Measurements from ENCODE around the gene ELOVL7.
A peak's percentile ranks its signal among the peaks of the same experiment; 100 is the strongest.
"Not testable (repeated sequence)": the region's sequence is repeated elsewhere in the genome, so short reads cannot be mapped to it uniquely, and the experiment has no call there.

Gene ELOVL7

GRCh38 chr5:60754495-60754894 lies 89.6 kb downstream of the ELOVL7 start:
- no peak for TF ChIP-seq JUND (IDR thresholded peaks at IDR 0.05; ENCODE audit: low read depth)
- in situ Hi-C loops (cut with HindIII; ENCODE audit: low pct_unique_long_range_greater_than_20kb, low sequenced_read_pairs) = no loop called here
- no peak for DNase-seq (ENCODE audit: low read depth in 1 of 2, low spot score in 1 of 2)

DNA sequence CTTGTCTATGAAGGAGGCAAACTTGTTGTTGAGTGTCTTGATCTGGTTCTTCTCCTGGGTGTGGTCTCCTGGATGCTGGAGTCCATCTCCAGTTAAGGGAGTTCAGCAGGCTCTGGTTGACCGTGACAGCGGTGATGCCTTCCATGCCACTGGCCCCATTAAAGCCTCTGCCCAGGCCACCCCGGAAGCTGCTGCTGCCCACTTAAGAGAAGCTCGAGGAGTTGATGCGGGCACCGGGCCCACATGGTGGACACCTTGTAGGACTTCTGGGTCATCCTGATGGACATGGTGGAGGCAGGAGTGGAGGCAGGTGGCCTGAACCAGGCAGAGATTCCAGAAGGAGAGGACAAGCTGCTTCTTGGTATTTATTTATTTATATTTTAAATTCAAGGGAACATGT lies 99.4 kb downstream of the ELOVL7 start:
- no peak for TF ChIP-seq JUND (IDR thresholded peaks at IDR 0.05; ENCODE audit: low read depth)
- in situ Hi-C loops (cut with HindIII; ENCODE audit: low pct_unique_long_range_greater_than_20kb, low sequenced_read_pairs) = no loop called here

GRCh38 chr5:60743511-60744314 lies 100.4 kb downstream of the ELOVL7 start:
- no peak for TF ChIP-seq JUND (IDR thresholded peaks at IDR 0.05; ENCODE audit: low read depth)
- DNase-seq (ENCODE audit: low read depth in 1 of 2, low spot score in 1 of 2) = no peak
- in situ Hi-C loops (cut with HindIII; ENCODE audit: low pct_unique_long_range_greater_than_20kb, low sequenced_read_pairs) = no loop called here

More for the DNA sequence above, 99.4 kb downstream of the ELOVL7 start:
- DNase-seq (ENCODE audit: low read depth in 1 of 2, low spot score in 1 of 2) = no peak

- TF ChIP-seq JUND (IDR thresholded peaks at IDR 0.05; ENCODE audit: low read depth) = no peak
- in situ Hi-C loops (cut with HindIII; ENCODE audit: low pct_unique_long_range_greater_than_20kb, low sequenced_read_pairs) = no loop called here
- DNase-seq (ENCODE audit: low read depth in 1 of 2, low spot score in 1 of 2) = no peak
Measured at GRCh38 chr5:60740322-60740721, 103.7 kb downstream of the ELOVL7 start.

GRCh38 chr5:60738933-60739332 lies 105.1 kb downstream of the ELOVL7 start:
- no peak for TF ChIP-seq JUND (IDR thresholded peaks at IDR 0.05; ENCODE audit: low read depth)
- in situ Hi-C loops (cut with HindIII; ENCODE audit: low pct_unique_long_range_greater_than_20kb, low sequenced_read_pairs) = no loop called here
- DNase-seq (ENCODE audit: low read depth in 1 of 2, low spot score in 1 of 2) = no peak

GRCh38 chr5:60738461-60738860 lies 105.6 kb downstream of the ELOVL7 start:
- in situ Hi-C loops (cut with HindIII; ENCODE audit: low pct_unique_long_range_greater_than_20kb, low sequenced_read_pairs) = no loop called here
- DNase-seq (ENCODE audit: low read depth in 1 of 2, low spot score in 1 of 2) = no peak
- TF ChIP-seq JUND (IDR thresholded peaks at IDR 0.05; ENCODE audit: low read depth) = no peak

GRCh38 chr5:60730858-60731257 lies 113.2 kb downstream of the ELOVL7 start:
- DNase-seq (ENCODE audit: low read depth in 1 of 2, low spot score in 1 of 2); in situ Hi-C loops (cut with HindIII; ENCODE audit: low pct_unique_long_range_greater_than_20kb, low sequenced_read_pairs): not testable (repeated sequence)

DNA sequence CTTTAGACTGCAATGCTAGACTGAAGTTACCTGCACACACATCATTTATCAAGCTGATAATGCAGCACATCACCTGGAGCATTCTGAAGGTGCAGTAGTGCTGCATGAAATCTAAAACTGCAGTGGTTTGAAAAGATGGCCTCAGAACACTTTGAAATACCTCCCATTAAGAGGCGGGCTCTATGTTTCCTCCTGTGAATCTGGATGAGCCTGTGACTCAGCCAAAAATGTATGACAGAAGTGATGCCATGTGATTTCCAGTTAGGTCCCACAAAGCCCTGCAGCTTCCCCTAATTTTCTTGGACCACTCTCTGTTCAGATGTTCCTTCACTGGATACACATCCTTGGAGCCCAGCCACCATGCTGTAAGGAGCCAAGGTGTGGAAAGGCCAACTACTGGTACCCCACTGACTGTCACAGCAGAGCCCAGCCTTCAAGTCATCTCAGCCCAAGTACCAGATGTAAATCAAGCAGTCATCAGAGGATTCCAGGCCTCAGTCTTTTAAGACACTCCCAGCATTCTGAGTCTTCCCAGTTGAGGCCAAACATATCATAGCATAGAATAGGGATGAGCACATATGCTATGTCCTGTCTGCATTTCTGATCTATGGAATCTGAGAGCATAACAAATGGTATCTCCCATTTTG lies 116.9 kb downstream of the ELOVL7 start:
- in situ Hi-C loops (cut with HindIII; ENCODE audit: low pct_unique_long_range_greater_than_20kb, low sequenced_read_pairs) = no loop called here
- TF ChIP-seq JUND (IDR thresholded peaks at IDR 0.05; ENCODE audit: low read depth) = no peak
- DNase-seq (ENCODE audit: low read depth in 1 of 2, low spot score in 1 of 2) = no peak

GRCh38 chr5:60724126-60724525 lies 119.9 kb downstream of the ELOVL7 start:
- DNase-seq (ENCODE audit: low read depth in 1 of 2, low spot score in 1 of 2) = no peak
- in situ Hi-C loops (cut with HindIII; ENCODE audit: low pct_unique_long_range_greater_than_20kb, low sequenced_read_pairs) = no loop called here
- TF ChIP-seq JUND (IDR thresholded peaks at IDR 0.05; ENCODE audit: low read depth) = no peak

DNA sequence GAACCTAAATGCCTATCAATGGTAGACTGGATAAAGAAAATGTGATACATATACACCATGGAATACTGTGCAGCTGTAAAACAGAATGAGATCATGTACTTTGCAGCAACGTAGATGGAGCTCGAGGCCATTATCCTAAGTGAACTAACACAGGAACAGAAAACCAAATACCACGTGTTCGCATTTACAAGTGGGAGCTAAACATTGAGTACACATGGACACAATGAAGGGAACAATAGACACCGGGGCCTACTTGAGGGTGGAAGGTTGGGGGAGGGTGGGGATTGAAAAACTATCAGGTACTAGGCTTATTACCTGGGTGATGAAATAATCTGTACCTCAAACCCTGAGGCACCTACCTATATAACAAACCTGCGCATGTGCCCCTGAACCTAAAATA lies 121.7 kb downstream of the ELOVL7 start:
- no peak for TF ChIP-seq JUND (IDR thresholded peaks at IDR 0.05; ENCODE audit: low read depth)
- peak in 1 of 2 experiments; percentile 43 for DNase-seq (ENCODE audit: low read depth in 1 of 2, low spot score in 1 of 2)
- in situ Hi-C loops (cut with HindIII; ENCODE audit: low pct_unique_long_range_greater_than_20kb, low sequenced_read_pairs) = no loop called here

GRCh38 chr5:60719329-60719728 lies 124.7 kb downstream of the ELOVL7 start:
- DNase-seq (ENCODE audit: low read depth in 1 of 2, low spot score in 1 of 2) = no peak
- TF ChIP-seq JUND (IDR thresholded peaks at IDR 0.05; ENCODE audit: low read depth) = no peak
- in situ Hi-C loops (cut with HindIII; ENCODE audit: low pct_unique_long_range_greater_than_20kb, low sequenced_read_pairs) = no loop called here

- no peak for TF ChIP-seq JUND (IDR thresholded peaks at IDR 0.05; ENCODE audit: low read depth)
- DNase-seq (ENCODE audit: low read depth in 1 of 2, low spot score in 1 of 2) = no peak
- in situ Hi-C loops (cut with HindIII; ENCODE audit: low pct_unique_long_range_greater_than_20kb, low sequenced_read_pairs) = no loop called here
Measured at GRCh38 chr5:60718166-60718892, 125.7 kb downstream of the ELOVL7 start.

DNA sequence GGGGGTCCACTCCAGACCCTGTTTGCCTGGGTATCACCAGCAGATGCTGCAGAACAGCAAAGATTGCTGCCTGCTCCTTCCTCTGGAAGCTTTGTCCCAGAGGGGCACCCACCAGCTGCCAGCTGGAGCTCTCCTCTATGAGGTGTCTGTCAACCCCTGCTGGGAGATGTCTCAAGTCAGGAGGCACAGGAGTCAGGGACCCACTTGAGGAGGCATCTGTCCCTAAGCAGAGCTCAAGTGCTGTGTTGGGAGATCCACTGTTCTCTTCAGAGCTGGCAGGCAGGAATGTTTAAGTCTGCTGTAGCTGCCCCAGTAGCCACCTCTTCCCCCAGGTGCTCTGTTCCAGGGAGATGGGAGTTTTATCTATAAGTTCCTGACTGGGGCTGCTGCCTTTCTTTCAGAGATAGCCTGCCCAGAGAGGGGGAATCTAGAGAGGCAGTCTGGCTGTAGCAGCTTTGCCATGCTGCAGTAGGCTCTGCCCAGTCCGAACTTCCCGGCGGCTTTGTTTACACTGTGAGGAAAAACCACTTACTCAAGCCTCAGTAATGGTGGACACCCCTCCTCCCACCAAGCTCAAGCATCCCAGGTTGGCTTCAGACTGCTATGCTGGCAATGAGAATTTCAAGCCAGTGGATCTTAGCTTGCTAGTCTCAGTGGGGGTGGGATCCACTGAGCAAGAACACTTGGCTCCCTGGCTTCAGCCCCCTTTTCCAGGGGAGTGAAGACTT lies 128.7 kb downstream of the ELOVL7 start:
- DNase-seq (ENCODE audit: low read depth in 1 of 2, low spot score in 1 of 2); in situ Hi-C loops (cut with HindIII; ENCODE audit: low pct_unique_long_range_greater_than_20kb, low sequenced_read_pairs): not testable (repeated sequence)
